Activated CD8-positive, alpha-beta memory T cell treated with anti-CD3 and anti-CD28 coated beads, Interleukin-2, amount 50 U/mL, for 24 hours (primary cell): ENCODE results near the gene ATG9B.
"Not testable (repeated sequence)": the region's sequence is repeated elsewhere in the genome, so short reads cannot be mapped to it uniquely, and the experiment has no call there.

ENCODE experiments used
- DNase-seq: peaks from one replicate; pipeline ENCODE4 v3.0.0-alpha.2; 2020; ENCODE audit errors: extremely low read depth

ATG9B gene

GRCh38 chr7:151058781-151059366 is 34.6 kb upstream of the ATG9B start:
- no peak for DNase-seq

DNA sequence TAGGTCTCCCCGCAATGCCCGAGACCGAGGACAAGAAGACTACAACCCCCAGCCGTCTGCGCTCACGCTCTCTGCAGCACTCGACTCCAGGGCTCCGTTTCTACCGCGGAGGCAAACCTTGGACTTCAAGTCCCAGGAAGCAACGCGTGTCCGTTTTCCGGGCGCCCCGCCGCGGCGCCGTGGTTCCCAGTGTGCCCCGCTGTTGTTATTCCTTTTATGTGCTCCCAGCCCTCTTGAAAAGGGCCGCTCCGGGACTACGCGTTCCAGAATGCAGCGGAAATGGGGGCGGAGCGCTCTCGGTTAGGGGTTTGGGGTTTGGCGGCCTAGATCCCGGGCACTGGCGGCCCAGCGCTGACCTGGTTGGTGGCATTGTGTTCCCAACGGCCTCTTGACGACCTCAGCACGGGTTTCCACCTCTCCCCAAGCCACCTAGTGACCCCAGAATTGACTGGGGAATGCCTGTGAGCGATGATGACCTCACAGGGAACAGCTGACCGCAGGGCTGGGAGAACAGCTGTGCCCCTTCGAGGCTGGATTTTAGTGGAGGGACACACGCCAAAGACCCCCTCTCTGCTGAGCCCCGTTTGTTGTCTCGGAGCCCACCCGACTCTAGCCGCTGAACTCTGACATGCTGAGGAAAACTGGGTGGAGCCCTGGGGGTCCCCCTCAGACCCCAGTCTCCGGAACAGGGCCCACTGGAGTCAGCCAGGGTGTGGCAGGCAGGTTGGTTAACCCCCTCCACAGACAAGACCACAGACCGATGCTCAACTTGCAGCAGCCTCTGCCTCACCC is 33.9 kb upstream of the ATG9B start:
- DNase-seq, result peak; percentile 94

- no peak for DNase-seq
Observed at GRCh38 chr7:151057506-151057988, 33.3 kb upstream of the ATG9B start, which contains the start of gene CDK5. Gene CDK5 (minus strand): TSS chr7:151057897. CDS start chr7:151057848, 49 bp downstream.

DNA sequence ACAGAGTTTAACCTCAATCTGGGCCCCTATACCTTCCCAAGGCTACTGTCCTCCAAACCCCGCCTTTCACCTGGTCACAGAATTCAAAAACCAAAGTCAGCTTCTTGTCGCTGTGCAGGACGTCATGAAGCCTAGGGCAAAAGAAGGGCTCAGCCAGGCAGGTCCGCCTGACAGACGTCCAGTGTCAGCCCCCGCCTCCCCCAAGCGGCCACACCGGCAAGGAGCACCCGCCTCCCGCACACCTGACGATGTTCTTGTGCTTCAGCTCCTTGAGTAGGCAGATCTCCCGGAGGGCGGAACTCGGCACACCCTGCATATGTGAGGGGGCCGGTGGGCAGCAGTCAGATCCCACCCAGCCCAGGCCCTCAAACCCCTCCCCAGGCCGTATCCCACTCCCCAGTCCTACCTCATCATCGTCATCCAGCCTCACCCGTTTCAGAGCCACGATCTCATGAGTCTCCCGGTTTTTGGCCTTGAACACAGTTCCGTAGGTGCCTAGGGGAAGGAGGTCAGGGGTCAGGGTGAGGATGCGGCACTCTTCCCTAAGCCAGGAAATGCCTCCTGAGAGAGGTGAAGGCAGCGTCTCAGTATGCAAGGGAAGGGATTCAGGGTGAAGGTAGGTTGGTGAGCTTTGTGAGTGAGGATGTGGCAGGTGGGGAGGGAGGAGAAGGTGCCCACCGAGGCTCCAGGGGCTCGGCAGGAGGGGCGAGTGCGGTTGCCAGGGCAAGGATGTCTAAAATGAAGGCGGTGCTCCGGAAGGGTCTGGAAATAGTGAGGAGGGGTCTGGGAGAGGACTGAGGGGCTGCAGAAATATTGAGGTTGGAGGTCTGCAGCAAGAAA is 32.6 kb upstream of the ATG9B start:
- DNase-seq, result no peak

DNA sequence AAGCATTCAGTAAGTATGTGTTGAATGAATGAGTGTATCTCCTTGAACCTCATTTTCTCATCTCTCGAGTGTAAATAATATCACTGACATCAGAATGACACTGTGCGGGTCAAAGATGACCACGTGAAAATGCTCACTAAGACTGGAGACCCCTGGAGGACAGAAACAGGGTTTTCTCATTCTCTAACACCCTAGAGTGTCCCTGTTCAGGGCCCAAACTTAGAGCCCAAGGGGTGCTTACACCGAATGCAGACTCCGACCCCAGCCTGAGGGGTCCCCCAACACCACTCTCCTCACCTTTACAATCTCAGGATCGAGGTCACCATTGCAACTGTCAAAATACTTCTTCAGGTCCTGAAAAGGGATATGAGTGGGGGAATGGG is 32.0 kb upstream of the ATG9B start:
- no peak for DNase-seq

- no peak for DNase-seq
Observed at GRCh38 chr7:151053751-151054150, 29.5 kb upstream of the ATG9B start.

DNA sequence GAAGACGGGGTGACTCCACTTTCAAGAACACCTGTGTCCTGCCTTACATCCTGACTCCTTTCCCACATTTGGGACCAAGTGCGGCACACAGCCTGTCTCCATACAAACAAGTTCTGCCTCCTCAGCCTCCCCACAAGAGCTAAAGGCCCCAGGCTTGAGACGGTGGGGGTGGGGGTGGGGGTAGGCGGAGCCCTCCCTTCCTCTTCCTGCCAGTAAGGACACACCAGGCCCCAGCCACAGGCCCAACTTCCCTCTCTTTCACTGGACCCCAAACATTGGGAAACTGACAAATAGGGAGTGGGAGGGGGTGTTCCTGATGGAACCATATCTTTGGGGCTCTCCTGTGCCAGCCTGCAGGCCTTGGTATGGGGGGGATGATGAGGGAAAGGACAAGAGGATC is 28.8 kb upstream of the ATG9B start:
- no peak for DNase-seq

DNA sequence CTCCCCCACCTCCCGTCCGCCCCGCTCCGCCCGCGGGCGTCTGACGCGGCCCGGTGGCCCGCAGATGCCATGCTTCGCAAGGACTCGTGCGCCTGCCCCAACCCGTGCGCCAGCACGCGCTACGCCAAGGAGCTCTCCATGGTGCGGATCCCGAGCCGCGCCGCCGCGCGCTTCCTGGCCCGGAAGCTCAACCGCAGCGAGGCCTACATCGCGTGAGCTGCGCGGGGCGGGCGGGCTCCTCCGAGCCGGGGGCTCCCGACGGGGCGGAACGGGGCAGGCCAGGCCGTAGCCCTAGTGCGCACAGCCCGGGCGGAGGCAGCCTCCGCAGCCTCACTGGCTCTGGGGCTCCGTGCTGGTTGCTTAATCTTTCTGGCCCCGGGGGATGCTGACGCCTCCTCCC is 26.8 kb upstream of the ATG9B start:
- no peak for DNase-seq

DNA sequence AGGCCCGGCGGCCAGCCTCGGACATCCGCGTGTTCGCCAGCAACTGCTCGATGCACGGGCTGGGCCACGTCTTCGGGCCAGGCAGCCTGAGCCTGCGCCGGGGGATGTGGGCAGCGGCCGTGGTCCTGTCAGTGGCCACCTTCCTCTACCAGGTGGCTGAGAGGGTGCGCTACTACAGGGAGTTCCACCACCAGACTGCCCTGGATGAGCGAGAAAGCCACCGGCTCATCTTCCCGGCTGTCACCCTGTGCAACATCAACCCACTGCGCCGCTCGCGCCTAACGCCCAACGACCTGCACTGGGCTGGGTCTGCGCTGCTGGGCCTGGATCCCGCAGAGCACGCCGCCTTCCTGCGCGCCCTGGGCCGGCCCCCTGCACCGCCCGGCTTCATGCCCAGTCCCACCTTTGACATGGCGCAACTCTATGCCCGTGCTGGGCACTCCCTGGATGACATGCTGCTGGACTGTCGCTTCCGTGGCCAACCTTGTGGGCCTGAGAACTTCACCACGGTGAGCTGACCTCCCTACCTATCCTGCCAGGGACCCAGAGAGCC is 24.7 kb upstream of the ATG9B start:
- DNase-seq, result no peak

- DNase-seq, result no peak
Observed at GRCh38 chr7:151047976-151048815, 23.9 kb upstream of the ATG9B start, which contains the start of gene ASIC3. Gene ASIC3 (plus strand): TSS chr7:151048531. CDS start chr7:151048886, 355 bp downstream.

- no peak for DNase-seq
Observed at GRCh38 chr7:151046603-151047573, 22.6 kb upstream of the ATG9B start.

GRCh38 chr7:151045967-151046366 is 21.7 kb upstream of the ATG9B start:
- no peak for DNase-seq

DNA sequence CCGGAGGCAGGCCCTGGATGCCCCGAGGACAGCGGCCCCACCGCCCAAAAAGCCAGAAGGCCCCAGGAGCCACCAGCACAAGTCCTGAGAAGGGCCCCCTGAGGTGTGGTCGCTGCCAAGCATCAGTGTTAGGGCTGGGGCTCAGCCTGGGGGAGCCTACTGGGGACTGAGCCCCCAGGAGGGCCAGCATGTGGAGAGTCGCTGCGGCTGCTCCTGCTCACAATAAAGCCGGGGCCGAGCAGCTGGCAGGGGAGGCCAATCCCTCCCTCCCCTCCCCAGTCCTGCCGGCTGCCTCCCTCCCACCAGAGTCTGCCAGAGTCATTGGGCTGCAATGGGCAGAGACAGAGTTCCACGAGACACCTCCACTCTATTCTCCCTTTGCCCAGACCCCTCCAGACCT is 21.0 kb upstream of the ATG9B start:
- no peak for DNase-seq

- no peak for DNase-seq
Observed at GRCh38 chr7:151043959-151044358, 19.7 kb upstream of the ATG9B start.

GRCh38 chr7:151043449-151043848 is 19.2 kb upstream of the ATG9B start:
- DNase-seq, result not testable (repeated sequence)

- no peak for DNase-seq
Observed at GRCh38 chr7:151040616-151041375, 16.5 kb upstream of the ATG9B start.

GRCh38 chr7:151039850-151040548 is 15.7 kb upstream of the ATG9B start:
- no peak for DNase-seq
